Raji (cell line): ENCODE results near the gene ECT2.

Source experiments
- POLR2A ChIP-seq: IDR thresholded peaks from 2 replicates; pipeline ENCODE4 v1.6.1; 2011; ENCODE audit warnings: low read depth, low read length, control low read depth; ENCODE audit not compliant: insufficient read depth

Gene ECT2, protein sequence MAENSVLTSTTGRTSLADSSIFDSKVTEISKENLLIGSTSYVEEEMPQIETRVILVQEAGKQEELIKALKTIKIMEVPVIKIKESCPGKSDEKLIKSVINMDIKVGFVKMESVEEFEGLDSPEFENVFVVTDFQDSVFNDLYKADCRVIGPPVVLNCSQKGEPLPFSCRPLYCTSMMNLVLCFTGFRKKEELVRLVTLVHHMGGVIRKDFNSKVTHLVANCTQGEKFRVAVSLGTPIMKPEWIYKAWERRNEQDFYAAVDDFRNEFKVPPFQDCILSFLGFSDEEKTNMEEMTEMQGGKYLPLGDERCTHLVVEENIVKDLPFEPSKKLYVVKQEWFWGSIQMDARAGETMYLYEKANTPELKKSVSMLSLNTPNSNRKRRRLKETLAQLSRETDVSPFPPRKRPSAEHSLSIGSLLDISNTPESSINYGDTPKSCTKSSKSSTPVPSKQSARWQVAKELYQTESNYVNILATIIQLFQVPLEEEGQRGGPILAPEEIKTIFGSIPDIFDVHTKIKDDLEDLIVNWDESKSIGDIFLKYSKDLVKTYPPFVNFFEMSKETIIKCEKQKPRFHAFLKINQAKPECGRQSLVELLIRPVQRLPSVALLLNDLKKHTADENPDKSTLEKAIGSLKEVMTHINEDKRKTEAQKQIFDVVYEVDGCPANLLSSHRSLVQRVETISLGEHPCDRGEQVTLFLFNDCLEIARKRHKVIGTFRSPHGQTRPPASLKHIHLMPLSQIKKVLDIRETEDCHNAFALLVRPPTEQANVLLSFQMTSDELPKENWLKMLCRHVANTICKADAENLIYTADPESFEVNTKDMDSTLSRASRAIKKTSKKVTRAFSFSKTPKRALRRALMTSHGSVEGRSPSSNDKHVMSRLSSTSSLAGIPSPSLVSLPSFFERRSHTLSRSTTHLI

DNA sequence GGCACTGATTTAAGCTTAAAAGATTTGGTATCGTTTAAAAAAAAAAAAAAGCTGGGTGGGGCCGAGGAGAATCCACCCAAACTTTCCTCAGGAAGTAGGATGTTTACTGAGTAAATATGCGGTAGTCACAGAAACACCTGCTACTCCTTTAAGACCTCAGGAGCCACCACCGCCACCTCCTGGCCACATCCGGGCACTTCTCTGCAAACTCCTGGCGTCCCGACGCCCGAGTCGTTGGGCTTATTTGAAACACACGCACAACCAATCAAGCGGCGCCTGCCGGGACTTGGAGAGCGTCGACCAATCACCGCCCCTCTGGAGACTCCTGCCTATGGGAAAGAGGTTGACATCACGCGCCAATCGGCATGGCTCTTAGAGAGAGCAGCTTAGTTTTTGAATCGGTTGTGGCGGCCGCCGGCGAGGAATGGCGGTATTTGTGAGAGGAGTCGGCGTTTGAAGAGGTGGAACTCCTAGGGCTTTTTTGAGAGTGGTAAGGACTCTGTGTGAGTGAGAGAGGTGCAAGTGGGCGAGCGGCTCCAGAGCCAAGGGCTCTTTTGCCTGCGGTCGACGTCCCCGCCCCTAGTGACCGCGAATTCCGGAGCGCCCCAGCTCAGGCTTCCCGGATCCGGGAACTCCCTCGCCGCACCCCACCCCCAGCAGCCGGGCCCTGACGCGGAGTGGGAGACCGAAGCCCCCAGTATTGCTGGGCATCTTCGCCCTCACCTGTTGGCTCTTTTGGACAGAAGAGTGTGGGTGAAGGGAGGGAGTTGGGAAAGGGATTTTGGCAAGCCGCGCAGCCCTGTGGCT is at the start of gene ECT2:
Gene ECT2 (plus strand): TSS at position 359 of the 807 bp plus-strand sequence. CDS start 3,805 bp downstream, outside the sequence.
- TF ChIP-seq POLR2A, result peak; percentile 70

- no peak for TF ChIP-seq POLR2A
Observed at GRCh38 chr3:172700936-172701455, 49.5 kb upstream of the ECT2 start.

DNA sequence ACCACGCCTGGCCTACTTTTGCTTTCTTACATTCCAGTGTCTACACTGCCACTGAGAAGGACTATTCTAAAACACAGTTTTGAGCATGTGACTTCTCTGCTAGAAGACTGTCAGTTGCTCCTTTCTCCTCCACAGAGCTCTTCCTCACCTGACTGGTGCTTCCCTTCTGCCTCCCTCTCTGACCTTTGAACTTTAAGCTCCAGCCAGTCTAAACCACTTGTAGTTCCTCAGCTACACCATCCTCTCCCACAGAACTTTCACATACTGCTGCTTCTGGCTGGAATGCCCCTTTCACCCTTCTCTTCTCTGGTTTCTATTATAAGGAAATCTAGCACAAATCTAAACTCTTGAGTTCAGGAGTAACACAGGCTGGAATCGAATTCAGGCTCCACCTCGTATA is 48.8 kb upstream of the ECT2 start:
- no peak for TF ChIP-seq POLR2A

DNA sequence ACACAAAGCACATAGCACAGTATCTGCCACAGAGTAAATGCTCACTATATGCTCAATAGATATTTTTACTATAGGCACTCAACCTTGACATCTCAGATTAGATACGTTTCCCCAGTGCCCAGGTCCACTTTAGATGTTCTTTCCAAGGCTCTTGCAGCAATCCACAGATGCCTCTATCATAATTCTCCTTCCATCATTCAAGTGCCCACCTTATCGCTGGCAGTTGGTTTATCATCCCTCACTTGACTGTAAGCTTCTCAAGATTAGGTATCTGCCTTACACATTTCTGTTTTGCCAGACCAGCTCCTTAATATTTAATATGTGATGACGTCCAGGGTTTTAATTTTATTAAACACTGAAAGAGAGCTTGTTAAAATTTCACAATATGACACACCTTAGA is 48.3 kb upstream of the ECT2 start:
- TF ChIP-seq POLR2A, result no peak

- TF ChIP-seq POLR2A, result no peak
Observed at GRCh38 chr3:172704001-172704400, 46.5 kb upstream of the ECT2 start.

GRCh38 chr3:172705170-172705569 is 45.4 kb upstream of the ECT2 start:
- no peak for TF ChIP-seq POLR2A

DNA sequence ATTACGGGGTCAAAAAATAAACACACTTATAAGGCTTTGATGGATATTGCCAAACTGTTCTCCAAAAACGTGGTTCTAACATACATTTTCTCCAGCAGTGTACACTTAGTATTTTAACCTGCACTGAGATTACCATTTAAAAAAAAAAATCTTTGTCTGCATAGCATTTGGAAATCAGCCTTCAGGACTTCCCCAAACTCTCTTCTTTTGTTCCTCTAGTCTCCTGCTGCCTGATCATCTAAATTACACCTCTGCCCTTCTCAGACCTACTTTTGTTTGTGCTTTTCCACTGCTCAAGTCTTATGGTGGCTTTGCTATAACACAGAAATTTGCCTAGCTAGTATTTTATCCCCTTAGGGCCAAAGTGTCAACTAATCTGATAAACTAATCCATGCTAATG is 43.5 kb upstream of the ECT2 start:
- TF ChIP-seq POLR2A, result no peak

- no peak for TF ChIP-seq POLR2A
Observed at GRCh38 chr3:172707967-172708366, 42.6 kb upstream of the ECT2 start.

GRCh38 chr3:172708921-172709773 is 41.4 kb upstream of the ECT2 start:
- TF ChIP-seq POLR2A, result no peak

GRCh38 chr3:172709774-172710663 is 40.5 kb upstream of the ECT2 start:
- TF ChIP-seq POLR2A, result no peak

DNA sequence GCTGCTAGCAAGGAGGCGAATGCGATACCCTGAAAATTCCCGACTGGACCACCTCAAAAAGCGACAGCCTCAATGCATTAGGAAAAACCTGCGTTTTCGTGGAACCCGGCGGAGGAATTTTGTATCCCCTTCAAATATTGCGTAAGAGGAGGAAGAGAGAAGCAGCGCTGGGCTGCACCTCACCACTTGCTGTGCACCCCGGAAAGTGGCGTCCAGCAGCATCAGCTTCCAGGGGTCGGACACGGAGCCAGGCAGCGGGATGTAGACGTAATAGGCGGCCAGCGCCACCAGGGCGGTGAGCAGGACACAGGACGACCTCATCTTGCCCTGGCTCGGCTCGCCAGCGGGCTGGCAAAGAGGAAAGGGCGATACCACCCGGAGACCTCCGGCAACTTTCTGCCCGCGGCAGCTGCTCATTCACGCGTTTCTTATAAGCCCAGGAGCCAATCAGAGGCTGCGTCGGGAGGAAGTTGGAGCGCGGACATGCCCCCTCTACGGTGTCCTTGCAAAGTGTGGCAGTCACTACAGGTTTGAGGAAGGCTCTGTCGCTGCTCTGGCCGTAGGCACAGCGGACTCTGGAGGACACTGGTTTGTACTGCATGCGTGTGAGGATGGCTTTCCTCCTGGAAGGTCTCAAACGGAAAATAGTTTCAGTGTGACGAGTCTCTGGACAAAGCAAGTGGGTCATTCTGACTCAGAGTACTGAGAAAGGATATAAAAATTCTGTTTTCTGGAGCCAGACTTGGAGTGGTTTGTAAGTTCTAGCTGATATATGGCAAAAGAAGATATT is 39.7 kb upstream of the ECT2 start, which contains the start of gene NCEH1:
Gene NCEH1 (minus strand): TSS at position 404 of the 790 bp plus-strand sequence. CDS start 83 bp downstream, at position 321.
- TF ChIP-seq POLR2A, result peak; percentile 96

DNA sequence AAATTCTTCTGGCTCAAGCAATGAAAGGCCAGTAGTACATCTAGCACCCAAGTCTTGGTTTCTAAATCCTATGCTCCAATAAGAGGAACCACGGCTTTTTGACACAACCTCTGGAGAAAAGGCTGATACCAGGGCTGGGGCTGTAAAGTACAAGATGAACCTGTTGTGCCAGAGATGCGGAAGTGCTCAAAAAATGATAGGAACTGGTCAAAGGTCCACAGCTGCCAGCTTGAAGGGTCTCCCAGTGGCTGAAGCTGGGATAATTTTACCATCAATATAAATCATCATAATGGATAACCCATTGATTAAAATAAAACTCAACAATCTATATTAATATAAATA is 39.1 kb upstream of the ECT2 start:
- no peak for TF ChIP-seq POLR2A
